Astrocyte of the cerebellum (primary cell): Measurements from ENCODE around the gene GJA8.
"Not testable (repeated sequence)": the region's sequence is repeated elsewhere in the genome, so short reads cannot be mapped to it uniquely, and the experiment has no call there.

ENCODE experiments used
- DNase-seq: peaks from one replicate; pipeline ENCODE4 v3.0.0-alpha.2; 2011; ENCODE audit warnings: low read depth
- H3K4me3 ChIP-seq: 2 replicates; pipeline ENCODE4 v1.5.1; 2011; ENCODE audit warnings: mild to moderate bottlenecking, low read depth, low read length, moderate library complexity
- in situ Hi-C: cut with HindIII; loops from 2 replicates; pipeline ENCODE4 v1.10.0; 2017; ENCODE audit warnings: low sequenced_read_pairs
- TF ChIP-seq, protein P1 (sequence below): IDR thresholded peaks from 2 replicates; pipeline ENCODE4 v1.5.1; 2012; ENCODE audit warnings: low read length, low read depth, moderate library complexity, mild to moderate bottlenecking; ENCODE audit errors: missing control alignments

GJA8 gene

DNA sequence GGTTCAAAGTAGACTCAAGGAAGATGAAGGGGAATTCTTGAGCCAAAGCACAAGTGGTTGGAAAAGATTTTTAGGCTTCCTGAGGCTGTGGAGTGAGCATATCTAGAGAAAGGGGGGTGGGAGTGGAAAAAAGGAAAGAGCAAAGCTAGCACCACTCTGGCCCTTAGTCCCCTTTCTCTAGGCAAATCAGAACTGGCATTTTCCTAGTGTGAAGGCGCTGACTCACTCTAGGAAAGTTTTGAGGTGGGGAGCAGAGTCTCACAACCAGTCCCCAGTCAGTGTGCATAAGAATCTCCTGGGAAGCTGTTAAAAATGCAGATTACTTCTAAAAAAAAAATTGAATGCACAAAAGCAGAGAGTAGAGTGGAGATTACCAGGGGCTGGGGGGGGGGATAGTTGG is 22.2 kb downstream of the GJA8 start:
- H3K4me3 ChIP-seq, result no peak overlapping the region
- in situ Hi-C loops, result no loop called here
- TF ChIP-seq, protein P1, sequence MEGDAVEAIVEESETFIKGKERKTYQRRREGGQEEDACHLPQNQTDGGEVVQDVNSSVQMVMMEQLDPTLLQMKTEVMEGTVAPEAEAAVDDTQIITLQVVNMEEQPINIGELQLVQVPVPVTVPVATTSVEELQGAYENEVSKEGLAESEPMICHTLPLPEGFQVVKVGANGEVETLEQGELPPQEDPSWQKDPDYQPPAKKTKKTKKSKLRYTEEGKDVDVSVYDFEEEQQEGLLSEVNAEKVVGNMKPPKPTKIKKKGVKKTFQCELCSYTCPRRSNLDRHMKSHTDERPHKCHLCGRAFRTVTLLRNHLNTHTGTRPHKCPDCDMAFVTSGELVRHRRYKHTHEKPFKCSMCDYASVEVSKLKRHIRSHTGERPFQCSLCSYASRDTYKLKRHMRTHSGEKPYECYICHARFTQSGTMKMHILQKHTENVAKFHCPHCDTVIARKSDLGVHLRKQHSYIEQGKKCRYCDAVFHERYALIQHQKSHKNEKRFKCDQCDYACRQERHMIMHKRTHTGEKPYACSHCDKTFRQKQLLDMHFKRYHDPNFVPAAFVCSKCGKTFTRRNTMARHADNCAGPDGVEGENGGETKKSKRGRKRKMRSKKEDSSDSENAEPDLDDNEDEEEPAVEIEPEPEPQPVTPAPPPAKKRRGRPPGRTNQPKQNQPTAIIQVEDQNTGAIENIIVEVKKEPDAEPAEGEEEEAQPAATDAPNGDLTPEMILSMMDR, result no peak
- DNase-seq, result no peak

DNA sequence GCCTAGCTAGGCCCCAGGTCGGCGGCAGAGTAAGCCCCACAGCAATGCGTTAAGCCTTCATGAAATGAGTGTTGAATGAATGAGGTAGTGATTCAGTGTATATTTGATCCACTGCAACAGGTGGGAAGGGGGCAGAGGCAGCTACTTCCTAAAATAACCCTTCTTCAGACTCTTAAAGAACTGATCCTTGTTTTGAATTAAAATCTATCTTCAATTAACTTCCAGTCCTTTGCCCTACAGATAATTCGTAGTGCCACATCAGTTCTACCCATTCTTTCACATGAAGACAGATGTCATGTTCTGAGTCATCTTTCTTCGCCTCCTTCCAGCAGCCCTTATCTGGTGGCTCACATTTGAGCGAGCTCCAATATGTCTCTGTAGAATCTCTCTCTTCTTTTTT is 24.6 kb downstream of the GJA8 start:
- DNase-seq, H3K4me3 ChIP-seq, in situ Hi-C loops: not testable (repeated sequence)

- DNase-seq, in situ Hi-C loops, H3K4me3 ChIP-seq: not testable (repeated sequence)
Observed at GRCh38 chr1:147927689-147928088, 25.1 kb downstream of the GJA8 start.

DNA sequence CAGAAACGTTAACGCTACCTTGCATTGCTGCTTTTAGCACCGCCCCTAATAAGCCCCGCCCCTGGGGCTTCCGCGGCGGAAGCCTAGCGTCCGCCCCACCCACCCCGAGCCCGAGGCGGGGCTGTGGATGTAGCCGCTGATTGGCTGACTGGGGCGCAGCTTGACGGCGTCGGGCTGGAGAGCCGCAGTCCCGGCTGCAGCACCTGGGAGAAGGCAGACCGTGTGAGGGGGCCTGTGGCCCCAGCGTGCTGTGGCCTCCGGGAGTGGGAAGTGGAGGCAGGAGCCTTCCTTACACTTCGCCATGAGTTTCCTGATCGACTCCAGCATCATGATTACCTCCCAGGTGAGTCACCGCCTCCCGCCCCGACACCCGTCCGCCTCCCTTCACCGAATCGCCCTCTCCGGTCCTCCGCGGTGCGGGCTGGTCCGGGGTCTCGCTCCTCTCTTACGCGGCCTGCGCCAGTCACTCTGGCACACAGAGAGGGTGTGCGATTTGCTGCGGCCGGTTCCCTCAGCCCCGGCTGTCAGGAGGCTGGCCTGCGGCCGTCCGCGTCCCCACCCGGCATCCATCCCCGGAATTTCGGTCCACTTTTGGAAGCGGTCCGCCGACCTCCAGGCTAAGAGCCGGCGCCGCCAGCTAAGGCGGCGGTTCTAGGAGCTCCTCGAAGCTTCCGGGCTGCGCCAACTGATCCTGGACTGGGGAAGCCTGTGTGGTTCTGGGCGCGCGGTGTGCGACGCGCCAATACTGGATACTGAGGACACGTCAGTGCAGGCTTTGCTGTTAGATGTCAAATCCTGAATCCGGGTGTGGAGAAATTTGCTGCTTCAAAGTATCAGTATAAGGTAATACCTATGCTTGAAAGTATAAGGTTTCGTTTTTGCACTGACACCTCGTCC is 25.9 kb downstream of the GJA8 start, which contains the start of gene GPR89B:
Gene GPR89B (plus strand): TSS at position 185 of the 897 bp plus-strand sequence. CDS start 117 bp downstream, at position 302.
- in situ Hi-C loops, result not testable (repeated sequence)
- peak within 1 kb of the TSS; percentile 66 for H3K4me3 ChIP-seq
- DNase-seq, result peak; percentile 54

- H3K4me3 ChIP-seq, in situ Hi-C loops, DNase-seq: not testable (repeated sequence)
Observed at GRCh38 chr1:147931137-147931536, 28.5 kb downstream of the GJA8 start.

GRCh38 chr1:147935296-147935695 is 32.7 kb downstream of the GJA8 start:
- in situ Hi-C loops, DNase-seq, H3K4me3 ChIP-seq: not testable (repeated sequence)

GRCh38 chr1:147940456-147940855 is 37.9 kb downstream of the GJA8 start:
- DNase-seq, in situ Hi-C loops, H3K4me3 ChIP-seq: not testable (repeated sequence)

GRCh38 chr1:147942563-147942962 is 40.0 kb downstream of the GJA8 start:
- in situ Hi-C loops, H3K4me3 ChIP-seq, DNase-seq: not testable (repeated sequence)

- DNase-seq, in situ Hi-C loops, H3K4me3 ChIP-seq: not testable (repeated sequence)
Observed at GRCh38 chr1:147949517-147949916, 46.9 kb downstream of the GJA8 start.
